Fibroblast of pulmonary artery (primary cell): ENCODE results near the gene COL25A1.

Experiments
- DNase-seq: peaks from one replicate; pipeline ENCODE4 v3.0.0-alpha.2; 2010; ENCODE audit warnings: low read depth
- H3K4me3 ChIP-seq: replicated peaks from 2 replicates; pipeline ENCODE4 v1.5.1; 2011; ENCODE audit warnings: low read depth, mild to moderate bottlenecking, control low read depth, low read length, moderate library complexity
- CTCF ChIP-seq: IDR thresholded peaks from 2 replicates; pipeline ENCODE4 v1.5.1; 2011; ENCODE audit warnings: mild to moderate bottlenecking, control low read depth, low read length, inconsistent platforms; ENCODE audit errors: missing control alignments

Gene COL25A1

GRCh38 chr4:109182696-109183095 is 119.8 kb downstream of the COL25A1 start:
- DNase-seq, result no peak
- no peak for TF ChIP-seq CTCF
- no peak overlapping the region for H3K4me3 ChIP-seq

DNA sequence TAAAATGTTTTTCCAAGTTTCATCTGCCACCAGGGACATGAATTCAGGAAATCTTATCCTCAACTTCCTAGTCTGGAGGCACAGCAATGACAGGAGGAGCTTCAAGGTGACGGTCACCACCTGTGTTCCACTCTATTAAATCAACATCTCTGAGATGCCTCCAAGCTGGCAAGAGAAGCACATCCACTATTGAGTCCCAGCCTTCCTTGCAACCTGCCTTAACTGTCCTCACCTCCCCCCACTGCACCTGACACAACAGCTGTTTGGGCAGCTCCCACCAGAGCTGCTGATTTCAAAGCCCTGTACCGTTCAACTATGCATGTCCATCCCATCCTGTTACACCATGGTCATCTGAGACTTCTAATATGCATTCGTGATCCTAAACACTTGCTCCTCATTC is 123.4 kb downstream of the COL25A1 start:
- H3K4me3 ChIP-seq, result no peak overlapping the region
- no peak for DNase-seq
- no peak for TF ChIP-seq CTCF

DNA sequence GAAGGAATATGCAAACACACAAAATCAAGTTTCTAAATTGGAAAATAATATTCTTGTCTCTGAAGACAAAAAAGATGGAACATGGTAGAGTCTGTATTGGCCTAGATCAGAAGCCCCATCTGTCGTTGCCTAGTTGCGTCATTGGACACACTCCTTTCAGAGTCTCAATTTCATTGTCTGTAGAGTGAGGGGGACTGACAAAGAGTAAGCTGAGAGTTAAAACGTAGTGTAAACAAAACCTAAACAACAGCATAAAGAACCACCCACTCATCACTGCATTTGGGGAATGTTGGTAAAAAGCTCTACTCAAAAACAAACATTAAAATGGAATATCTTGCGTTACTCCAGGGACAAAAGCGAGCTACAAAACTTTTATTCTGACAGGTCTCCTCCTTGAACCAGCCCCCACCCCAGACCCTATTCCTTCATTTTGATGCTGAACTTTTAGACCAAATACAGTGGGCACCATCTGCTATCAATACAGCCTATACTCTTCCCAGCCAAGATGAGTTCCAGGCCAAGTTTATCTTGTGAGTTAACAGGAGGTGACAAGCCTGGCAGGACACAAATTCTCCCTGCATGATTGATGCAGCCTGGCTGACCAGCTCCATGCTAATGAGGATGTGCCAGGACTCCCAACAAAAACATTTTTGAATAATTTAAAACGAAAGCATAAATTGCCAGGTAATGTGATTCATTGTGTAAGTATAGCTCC is 125.2 kb downstream of the COL25A1 start:
- DNase-seq, result no peak

GRCh38 chr4:109174224-109174953 is 128.1 kb downstream of the COL25A1 start:
- no peak overlapping the region for H3K4me3 ChIP-seq
- no peak for DNase-seq
- TF ChIP-seq CTCF, result no peak

More for the DNA sequence above, 125.2 kb downstream of the COL25A1 start:
- TF ChIP-seq CTCF, result no peak
- no peak overlapping the region for H3K4me3 ChIP-seq

DNA sequence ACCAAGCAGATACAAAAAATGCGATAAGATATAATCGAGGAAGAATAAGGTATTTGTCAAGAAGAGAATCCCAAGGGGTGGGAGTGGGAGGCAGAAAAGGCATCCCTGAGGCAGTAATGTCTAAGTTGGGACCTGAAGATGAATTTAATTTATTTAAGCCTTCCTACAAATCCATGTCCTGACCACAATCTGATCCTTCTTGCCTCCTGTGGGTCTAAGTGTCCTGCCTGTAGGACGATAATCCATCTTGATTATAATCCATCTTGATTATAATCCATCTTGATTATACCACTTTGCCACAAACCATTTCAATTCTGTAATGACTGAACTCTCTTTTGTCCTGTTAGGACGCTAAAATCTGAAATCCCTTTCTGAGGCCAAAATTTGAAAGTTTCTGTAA is 130.2 kb downstream of the COL25A1 start:
- no peak for DNase-seq
- no peak for TF ChIP-seq CTCF
- H3K4me3 ChIP-seq, result no peak overlapping the region

DNA sequence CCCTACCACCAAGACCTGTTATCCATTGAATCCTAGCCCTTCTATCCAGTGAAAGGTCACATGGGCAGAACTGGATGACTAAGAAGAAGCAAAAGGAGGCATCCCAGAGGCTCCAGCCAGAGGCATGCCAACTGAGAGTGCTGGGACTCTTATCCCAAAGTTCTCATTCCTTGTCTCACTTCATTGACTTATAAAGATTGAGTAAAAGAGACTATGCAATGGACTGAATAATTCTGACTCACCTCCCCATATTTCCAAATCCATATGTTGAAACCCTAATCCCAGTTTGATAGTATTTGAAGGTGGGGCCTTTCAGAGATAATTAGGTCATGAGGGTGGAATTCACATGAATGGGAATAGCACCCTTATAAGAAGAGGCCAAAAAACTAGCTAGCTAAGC is 131.4 kb downstream of the COL25A1 start:
- TF ChIP-seq CTCF, result no peak
- no peak for DNase-seq

More for the DNA sequence above, 131.4 kb downstream of the COL25A1 start:
- H3K4me3 ChIP-seq, result no peak overlapping the region
